Left lung (tissue), 10 donors: ENCODE data around the gene DMRT1. TPM values are rescaled to one million over a fixed set of nuclear protein-coding genes. Genes with fewer than 3 reads are reported as not detected.

Experiments
- ATAC-seq: fragments of 200-7000 bp; cut with Tn5 transposase; one replicate; pipeline ENCODE4 v1.9.1; 2020; ENCODE audit warnings: moderate library complexity
- DNase-seq, 4 donors: peaks; one replicate each; pipeline ENCODE4 v3.0.0-alpha.2; 2013 to 2020
- H3K27ac ChIP-seq, 2 donors: fragments of 200-600 bp; sonication (generic) in 1 of 2; one replicate each; pipeline versions ENCODE4 v1.5.0 to v1.8.0; 2020 to 2021
- H3K27me3 ChIP-seq, 2 donors: fragments of 200-600 bp; sonication (generic) in 1 of 2; one replicate each; pipeline versions ENCODE4 v1.5.0 to v1.8.0; 2020 to 2021
- H3K36me3 ChIP-seq, 2 donors: fragments of 200-600 bp; sonication (generic) in 1 of 2; one replicate each; pipeline versions ENCODE4 v1.5.0 to v1.8.0; 2020 to 2021
- H3K4me1 ChIP-seq, 2 donors: fragments of 200-600 bp; one replicate each; pipeline ENCODE4 v1.8.0; 2021
- H3K4me3 ChIP-seq, 2 donors: fragments of 200-600 bp; sonication (generic) in 1 of 2; one replicate each; pipeline versions ENCODE4 v1.5.0 to v1.8.0; 2020 to 2021; ENCODE audit warnings: mild to moderate bottlenecking in 1 of 2
- H3K9me3 ChIP-seq, 2 donors: fragments of 200-600 bp; sonication (generic) in 1 of 2; one replicate each; pipeline versions ENCODE4 v1.5.0 to v1.8.0; 2020 to 2021
- CTCF ChIP-seq, 2 donors: fragments of 200-600 bp; sonication (generic) in 1 of 2; IDR thresholded peaks; one replicate each; pipeline versions ENCODE4 v1.5.0 to v1.8.0; 2021; ENCODE audit warnings: antibody characterized with exemption in 2 of 2
- intact Hi-C, 2 donors: fragments of 100-400 bp; cut with DNase I; formaldehyde crosslinking; loops; one replicate each; pipeline versions ENCODE4 v1.11.2 to v1.14.2; 2022
- polyA plus RNA-seq, 6 donors: library from polyadenylated mRNA; unstranded; fragments of 120-200 nt; gene quantifications; one replicate each; pipeline ENCODE4 v1.2.1, GENCODE V29; 2013; ENCODE audit not compliant: insufficient read length in 6 of 6
- total RNA-seq, 2 donors: library from RNA; stranded (reverse); fragmentation: NEBNext Ultra II Directional; extraction: Animal tissue kit (Norgen Biotek cat#: 25700); gene quantifications; one replicate each; pipeline ENCODE4 v1.2.1, GENCODE V29; 2021
- donor health status: DM: no; HTN: yes; CAD: no.
- donor health status: DM: no; HTN: no; CAD: no.

DMRT1 gene
- total and polyA plus RNA-seq, 8 donors = 0.09 TPM; not detected in 7

- Histone ChIP-seq H3K4me3 (no peak within 1 kb of the TSS), H3K27ac (no peak within 1 kb of the TSS), H3K27me3 (peaks cover 100% of the 10 kb centered on the region in 2 donors), H3K9me3 (no peaks in the 10 kb centered on the region), H3K36me3 (no peaks in the 10 kb centered on the region), H3K4me1 (peaks cover 0 to 31% of the 10 kb centered on the region in 2 donors)
- no peak for TF ChIP-seq CTCF (IDR thresholded peaks at IDR 0.05)
- DNase-seq (no peak), ATAC-seq (peak; percentile 35)
- intact Hi-C loops = no loop called here
These were observed 134.9 kb downstream of the DMRT1 start, which contains the start of gene DMRT3 for GRCh38 chr9:976258-976942. DMRT3 (plus strand) TSS chr9:976655; CDS start chr9:977002, 347 bp downstream.

GRCh38 chr9:976943-977837, 135.7 kb downstream of the DMRT1 start:
- H3K4me3 ChIP-seq = no peak overlapping the region
- TF ChIP-seq CTCF (IDR thresholded peaks at IDR 0.05) = no peak
- peak; percentile 33 for ATAC-seq
- DNase-seq = no peak
- peaks cover 0 to 24% of the 10 kb centered on the region in 2 donors for H3K4me1 ChIP-seq
- intact Hi-C loops = no loop called here
- no peak overlapping the region for H3K27ac ChIP-seq
- no peaks in the 10 kb centered on the region for H3K36me3 ChIP-seq
- peaks cover 99 to 100% of the 10 kb centered on the region in 2 donors for H3K27me3 ChIP-seq
- no peaks in the 10 kb centered on the region for H3K9me3 ChIP-seq

DNA sequence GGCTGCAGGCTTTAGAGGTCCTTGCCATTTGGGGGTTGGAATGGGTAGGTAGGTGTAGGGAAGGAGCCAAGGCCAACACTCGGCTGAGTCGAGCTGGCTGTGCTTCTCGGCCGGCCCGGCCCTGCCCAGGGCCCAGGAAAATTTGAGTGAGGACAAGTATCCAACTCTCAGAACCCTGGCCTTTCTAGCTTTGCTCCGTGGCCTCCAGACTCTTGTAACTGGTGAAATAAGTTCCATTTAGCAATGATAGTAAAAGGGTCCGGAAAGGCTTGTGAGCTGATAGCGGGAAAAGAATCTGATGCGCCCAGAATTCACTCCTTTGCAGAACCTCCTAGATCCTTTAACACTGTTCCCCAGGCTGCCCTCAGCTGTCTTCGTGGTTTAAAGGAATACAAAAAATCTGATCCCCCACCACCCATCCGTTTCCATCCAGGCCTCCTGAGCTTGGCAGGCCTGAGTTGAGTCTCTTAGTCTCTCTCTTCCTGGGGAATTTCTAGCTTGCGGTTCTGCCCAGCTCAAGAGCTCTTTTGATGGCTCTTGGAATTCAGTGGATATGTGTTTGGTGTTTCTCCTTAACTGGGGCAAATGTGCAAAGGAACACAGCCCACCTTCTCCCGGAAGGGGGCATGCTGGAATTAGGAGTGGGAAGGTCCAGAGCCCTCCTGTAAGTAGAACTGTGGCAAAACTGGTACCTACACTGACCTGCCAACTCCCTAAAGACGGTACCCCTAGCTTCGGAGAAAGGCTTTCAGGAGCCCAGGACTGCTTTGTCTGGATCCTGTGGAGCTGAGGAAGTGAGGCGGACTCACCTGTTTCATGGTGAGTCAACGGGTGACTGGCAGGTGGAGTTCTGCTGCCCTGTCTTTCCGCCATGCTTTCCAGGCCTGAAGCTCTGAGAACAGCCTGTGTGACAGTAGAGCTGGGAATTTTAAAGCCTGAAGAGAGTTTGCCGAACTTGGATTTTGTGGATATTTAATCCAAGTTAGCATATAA, 136.6 kb downstream of the DMRT1 start:
- Histone ChIP-seq H3K27ac (no peak overlapping the region), H3K36me3 (no peaks in the 10 kb centered on the region), H3K4me3 (no peak overlapping the region), H3K9me3 (no peaks in the 10 kb centered on the region), H3K27me3 (peaks cover 97 to 100% of the 10 kb centered on the region in 2 donors), H3K4me1 (peaks cover 0 to 16% of the 10 kb centered on the region in 2 donors)
- DNase-seq = no peak
- intact Hi-C loops = no loop called here
- no peak for ATAC-seq
- no peak for TF ChIP-seq CTCF (IDR thresholded peaks at IDR 0.05)

DNA sequence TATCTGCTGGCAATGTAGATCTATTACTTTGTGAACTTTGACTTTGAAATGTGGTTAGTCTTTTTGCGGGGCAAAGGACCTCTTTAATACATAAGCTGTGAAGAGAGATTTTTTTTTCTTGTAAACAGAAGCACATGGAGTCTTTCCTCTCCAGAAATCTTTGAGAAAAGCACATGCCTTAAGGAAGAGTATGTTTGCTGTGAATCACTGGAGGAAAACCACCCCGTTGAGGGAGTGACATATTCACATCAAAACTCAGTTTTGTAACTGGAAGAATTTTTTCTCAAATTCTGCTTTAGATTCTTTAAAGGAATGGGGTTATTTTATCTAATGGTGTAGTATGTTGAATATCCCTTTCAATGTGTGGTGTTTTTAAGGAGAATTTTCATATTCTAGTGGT, 138.5 kb downstream of the DMRT1 start:
- ATAC-seq = no peak
- intact Hi-C loops = no loop called here
- no peak for DNase-seq

More for the DNA sequence above, 138.5 kb downstream of the DMRT1 start:
- Histone ChIP-seq H3K4me3 (no peak overlapping the region), H3K36me3 (no peaks in the 10 kb centered on the region), H3K27ac (no peak overlapping the region), H3K4me1 (peaks cover 0 to 12% of the 10 kb centered on the region in 2 donors), H3K27me3 (peaks cover 96 to 100% of the 10 kb centered on the region in 2 donors), H3K9me3 (no peaks in the 10 kb centered on the region)
- no peak for TF ChIP-seq CTCF (IDR thresholded peaks at IDR 0.05)
